Osteoblast (primary cell): Measurements from ENCODE around the gene PLEKHA6. TPM values are rescaled to one million over a fixed set of nuclear protein-coding genes. Genes with fewer than 3 reads are reported as not detected.

Experiments used
- DNase-seq: peaks from one replicate; pipeline ENCODE4 v3.0.0; 2011; ENCODE audit warnings: low spot score, mixed read lengths; ENCODE audit not compliant: insufficient read length; ENCODE audit errors: missing footprints
- H2AFZ ChIP-seq: 2 replicates; pipeline ENCODE4 v1.6.0; 2011; ENCODE audit warnings: mild to moderate bottlenecking, low read length
- H3K27ac ChIP-seq: 2 replicates; pipeline ENCODE4 v1.5.1; 2011; ENCODE audit warnings: mild to moderate bottlenecking, low read depth, low read length, moderate library complexity
- H3K27me3 ChIP-seq: 2 replicates; pipeline ENCODE4 v1.6.0; 2012; ENCODE audit warnings: mild to moderate bottlenecking, control low read depth, inconsistent platforms, low read length, moderate library complexity; ENCODE audit not compliant: insufficient read depth
- H3K36me3 ChIP-seq: 2 replicates; pipeline ENCODE4 v1.5.1; 2011; ENCODE audit warnings: mild to moderate bottlenecking, low read length, control low read depth, moderate library complexity; ENCODE audit not compliant: insufficient read depth
- H3K4me1 ChIP-seq: 2 replicates; pipeline ENCODE4 v1.5.1; 2011; ENCODE audit warnings: mild to moderate bottlenecking, low read length, control low read depth, moderate library complexity; ENCODE audit not compliant: insufficient read depth
- H3K4me2 ChIP-seq: 2 replicates; pipeline ENCODE4 v1.6.0; 2011; ENCODE audit warnings: mild to moderate bottlenecking, low read length; ENCODE audit not compliant: insufficient read depth
- H3K4me3 ChIP-seq: fragments of 200-600 bp; sonication (generic); 3 replicates; pipeline ENCODE4 v1.5.1; 2012; ENCODE audit warnings: mild to moderate bottlenecking, low read length, inconsistent platforms; ENCODE audit not compliant: insufficient read depth
- H3K79me2 ChIP-seq: 2 replicates; pipeline ENCODE4 v1.6.0; 2012; ENCODE audit warnings: mild to moderate bottlenecking, low read length, control low read depth, inconsistent platforms; ENCODE audit not compliant: insufficient read depth
- H3K9me3 ChIP-seq: 2 replicates; pipeline ENCODE4 v1.5.1; 2011; ENCODE audit warnings: low read depth, low read length, control low read depth
- H4K20me1 ChIP-seq: 2 replicates; pipeline ENCODE4 v1.6.0; 2012; ENCODE audit warnings: mild to moderate bottlenecking, low read length, control low read depth; ENCODE audit not compliant: insufficient read depth
- total RNA-seq: library from RNA; depleted of rRNA; stranded (reverse); fragments of >200 nt; gene quantifications from 2 replicates; pipeline ENCODE4 v1.2.3, GENCODE V29; 2012
- TF ChIP-seq, protein P1 (sequence below): IDR thresholded peaks from 2 replicates; pipeline ENCODE4 v1.5.1; 2011; ENCODE audit warnings: mild to moderate bottlenecking, low read depth, low read length, moderate library complexity; ENCODE audit errors: extremely low read depth

The PLEKHA6 gene
- total RNA-seq, 1 donor: 0.36 TPM

DNA sequence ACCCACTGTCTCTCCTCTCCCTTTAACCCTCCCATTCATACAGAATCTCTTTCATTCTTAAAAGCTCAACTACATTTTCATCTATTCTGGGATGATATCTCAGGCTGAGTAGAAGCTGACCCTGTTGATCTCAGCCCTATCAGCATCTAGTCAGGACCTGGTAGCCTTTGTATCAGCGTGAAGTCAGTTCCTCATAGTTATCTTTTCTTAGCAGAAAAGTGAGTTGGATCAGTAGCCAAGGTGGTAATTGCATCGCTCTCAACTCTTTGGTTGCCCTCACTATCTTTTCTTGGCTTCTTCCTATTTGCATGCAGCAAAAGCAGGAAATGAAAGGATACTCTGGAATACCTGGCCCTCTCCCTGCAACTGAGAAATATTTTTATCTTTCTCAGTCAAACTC, 132.4 kb downstream of the PLEKHA6 start:
- no peak for DNase-seq
- Histone ChIP-seq H3K4me2 (no peak overlapping the region), H3K9me3 (no peaks in the 10 kb centered on the region), H3K4me3 (no peak overlapping the region), H4K20me1 (no peaks in the 10 kb centered on the region), H3K79me2 (no peaks in the 10 kb centered on the region), H3K36me3 (no peaks in the 10 kb centered on the region), H3K4me1 (peaks cover 11% of the 10 kb centered on the region), H3K27me3 (no peaks in the 10 kb centered on the region), H2AFZ (no peak overlapping the region), H3K27ac (no peak overlapping the region)
- TF ChIP-seq, protein P1, sequence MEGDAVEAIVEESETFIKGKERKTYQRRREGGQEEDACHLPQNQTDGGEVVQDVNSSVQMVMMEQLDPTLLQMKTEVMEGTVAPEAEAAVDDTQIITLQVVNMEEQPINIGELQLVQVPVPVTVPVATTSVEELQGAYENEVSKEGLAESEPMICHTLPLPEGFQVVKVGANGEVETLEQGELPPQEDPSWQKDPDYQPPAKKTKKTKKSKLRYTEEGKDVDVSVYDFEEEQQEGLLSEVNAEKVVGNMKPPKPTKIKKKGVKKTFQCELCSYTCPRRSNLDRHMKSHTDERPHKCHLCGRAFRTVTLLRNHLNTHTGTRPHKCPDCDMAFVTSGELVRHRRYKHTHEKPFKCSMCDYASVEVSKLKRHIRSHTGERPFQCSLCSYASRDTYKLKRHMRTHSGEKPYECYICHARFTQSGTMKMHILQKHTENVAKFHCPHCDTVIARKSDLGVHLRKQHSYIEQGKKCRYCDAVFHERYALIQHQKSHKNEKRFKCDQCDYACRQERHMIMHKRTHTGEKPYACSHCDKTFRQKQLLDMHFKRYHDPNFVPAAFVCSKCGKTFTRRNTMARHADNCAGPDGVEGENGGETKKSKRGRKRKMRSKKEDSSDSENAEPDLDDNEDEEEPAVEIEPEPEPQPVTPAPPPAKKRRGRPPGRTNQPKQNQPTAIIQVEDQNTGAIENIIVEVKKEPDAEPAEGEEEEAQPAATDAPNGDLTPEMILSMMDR: no peak

DNA sequence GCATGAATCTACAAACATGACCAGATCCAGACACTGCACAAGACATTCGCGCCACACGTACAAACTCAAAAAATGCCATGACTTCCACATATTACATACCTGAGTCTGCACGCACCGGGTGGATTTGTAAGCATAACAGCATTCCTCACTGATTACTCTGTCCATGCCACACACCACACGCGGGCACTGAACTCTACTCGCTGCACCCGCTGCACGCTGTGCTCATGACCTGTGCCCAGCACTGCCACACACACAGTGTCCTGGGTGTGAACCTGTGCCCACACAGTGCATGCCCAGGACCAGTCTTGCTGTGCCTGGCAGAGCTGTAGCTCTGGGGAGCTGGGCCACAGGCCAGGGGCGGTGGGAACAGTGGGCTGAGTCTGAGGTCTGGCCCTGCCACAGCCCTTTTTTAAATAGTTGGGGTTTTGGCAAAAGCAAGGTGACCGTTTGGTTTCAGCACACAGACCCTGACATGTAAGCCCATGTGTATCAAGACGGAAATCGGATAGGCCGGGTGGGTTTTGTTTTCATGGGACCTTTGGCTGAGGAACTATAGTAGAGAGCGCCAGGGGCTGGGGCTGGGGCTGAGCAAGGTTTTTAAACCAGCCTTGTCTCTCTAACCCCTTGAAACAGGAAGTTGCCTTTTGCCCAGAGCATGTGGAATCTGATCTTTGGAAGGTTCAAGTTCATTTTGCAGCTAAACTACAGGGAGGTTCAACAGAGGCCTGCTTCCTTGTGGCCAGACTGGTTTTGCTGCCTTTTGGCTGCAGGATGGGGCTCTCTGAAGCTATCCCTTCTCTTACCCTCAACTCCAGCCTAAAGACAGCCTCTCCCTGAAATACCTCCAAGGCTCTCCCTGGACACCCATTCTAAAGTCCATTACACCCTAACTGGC, 133.6 kb downstream of the PLEKHA6 start:
- H2AFZ ChIP-seq: no peak overlapping the region
- H3K4me3 ChIP-seq: no peak overlapping the region
- TF ChIP-seq, protein P1: no peak
- H3K4me1 ChIP-seq: peaks cover 11% of the 10 kb centered on the region
- peak overlapping the region; percentile 19 for H3K4me2 ChIP-seq
- no peaks in the 10 kb centered on the region for H4K20me1 ChIP-seq
- H3K36me3 ChIP-seq: no peaks in the 10 kb centered on the region
- H3K79me2 ChIP-seq: no peaks in the 10 kb centered on the region
- DNase-seq: peak; percentile 76
- no peaks in the 10 kb centered on the region for H3K9me3 ChIP-seq
- no peaks in the 10 kb centered on the region for H3K27me3 ChIP-seq
- no peak overlapping the region for H3K27ac ChIP-seq

DNA sequence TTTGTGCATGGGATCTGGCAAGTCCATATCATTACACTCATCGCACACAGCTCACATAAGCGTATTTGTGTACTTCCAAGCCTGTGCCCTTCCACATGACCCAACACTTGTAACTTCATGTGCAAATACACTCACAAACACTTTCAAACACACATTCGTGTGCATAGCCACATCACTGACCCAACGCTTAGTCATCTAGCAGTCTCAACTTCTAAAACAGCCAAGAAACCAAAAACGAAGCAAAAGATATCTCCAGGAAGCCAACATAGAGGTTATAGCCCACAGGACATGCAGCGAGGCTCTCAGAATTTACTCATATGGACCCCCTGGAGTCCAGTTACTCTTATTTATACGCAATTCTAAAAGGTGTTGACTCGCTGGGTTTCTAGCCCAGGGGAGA, 135.1 kb downstream of the PLEKHA6 start:
- Histone ChIP-seq H3K4me2 (no peak overlapping the region), H3K36me3 (no peaks in the 10 kb centered on the region)

More for the DNA sequence above, 135.1 kb downstream of the PLEKHA6 start:
- no peaks in the 10 kb centered on the region for H3K79me2 ChIP-seq
- no peaks in the 10 kb centered on the region for H4K20me1 ChIP-seq
- TF ChIP-seq, protein P1: no peak
- no peak overlapping the region for H3K4me3 ChIP-seq
- H2AFZ ChIP-seq: no peak overlapping the region
- peak; percentile 72 for DNase-seq
- peaks cover 11% of the 10 kb centered on the region for H3K4me1 ChIP-seq
- peaks cover 2% of the 10 kb centered on the region for H3K27me3 ChIP-seq
- H3K9me3 ChIP-seq: no peaks in the 10 kb centered on the region
- no peak overlapping the region for H3K27ac ChIP-seq
